GM12878 (cell line): ENCODE measurements around the gene CNTNAP5. TPM values are rescaled to one million over a fixed set of nuclear protein-coding genes. Genes with fewer than 3 reads are reported as not detected.

Source experiments
- ATAC-seq: fragments of 200-7000 bp; cut with Tn5 transposase; 3 replicates; pipeline ENCODE4 v1.9.1; 2020; ENCODE audit warnings: mild to moderate bottlenecking, moderate library complexity
- BruUV-seq: library from RNA; stranded (reverse); fragments of 400-500 nt; replicated peaks from 2 replicates; lab custom pipeline; 2021; lab: Mats Ljungman, UMichigan
- CTCF ChIA-PET: fragments of 300-600 bp; sonication (Branson Sonifier 250); formaldehyde crosslinking; extraction: SDS; loops from one replicate; lab custom pipeline; 2021; ENCODE audit warnings: inconsistent platforms; lab: Yijun Ruan, JAX
- POLR2A ChIA-PET: fragments of 350-600 bp; formaldehyde crosslinking; extraction: SDS; loops from one replicate; lab custom pipeline; 2021; ENCODE audit warnings: inconsistent platforms; lab: Charles Lee
- RAD21 ChIA-PET: fragments of 300-600 bp; sonication (Branson Sonifier 250); formaldehyde crosslinking; loops from one replicate; lab custom pipeline; 2023; ENCODE audit warnings: antibody characterized with exemption; ENCODE audit not compliant: unreplicated experiment; lab: Charles Lee
- SMC1A ChIA-PET: fragments of 300-600 bp; sonication (Branson Sonifier 250); formaldehyde crosslinking; loops from one replicate; lab custom pipeline; 2023; ENCODE audit not compliant: unreplicated experiment, uncharacterized antibody; lab: Charles Lee
- DNase-seq: peaks from one replicate; pipeline ENCODE4 v3.0.0-alpha.2; 2011; ENCODE audit warnings: low read depth, low spot score
- FAIRE-seq: peaks from 3 replicates; lab custom pipeline; 2011; peaks lifted over from hg19 to GRCh38; lab: Jason Lieb, UNC
- H2AFZ ChIP-seq: 2 replicates; pipeline ENCODE4 v1.6.0; 2011; ENCODE audit warnings: low read depth, low read length, control low read depth; ENCODE audit not compliant: control insufficient read depth
- H3K27ac ChIP-seq: 2 replicates; pipeline ENCODE4 v1.5.1; 2011; ENCODE audit warnings: control low read depth; ENCODE audit not compliant: control insufficient read depth, insufficient read depth
- H3K27me3 ChIP-seq, 2 experiments: replicated peaks in 1 of 2; 2 replicates each; pipeline versions ENCODE4 v1.6.0 to v1.6.1; 2011; ENCODE audit warnings: low read length in 1 of 2; ENCODE audit not compliant: control insufficient read depth in 2 of 2, insufficient read depth in 2 of 2
- H3K36me3 ChIP-seq, 2 experiments: 2 replicates each; pipeline ENCODE4 v1.5.1; 2011; ENCODE audit warnings: low read length in 1 of 2; ENCODE audit not compliant: control insufficient read depth in 2 of 2, insufficient read depth in 2 of 2
- H3K4me1 ChIP-seq: 2 replicates; pipeline ENCODE4 v1.6.1; 2011; ENCODE audit warnings: mild to moderate bottlenecking, low read length, moderate library complexity, mixed read lengths; ENCODE audit not compliant: control insufficient read depth, insufficient read depth
- H3K4me2 ChIP-seq: 2 replicates; pipeline ENCODE4 v1.6.0; 2011; ENCODE audit warnings: control low read depth; ENCODE audit not compliant: control insufficient read depth, insufficient read depth
- H3K4me3 ChIP-seq: fragments of 200-600 bp; sonication (generic); 2 replicates; pipeline ENCODE4 v1.5.1; 2016
- H3K79me2 ChIP-seq: 2 replicates; pipeline ENCODE4 v1.6.0; 2011; ENCODE audit warnings: low read length; ENCODE audit not compliant: control insufficient read depth, insufficient read depth
- H3K9ac ChIP-seq: 2 replicates; pipeline ENCODE4 v1.8.0; 2011; ENCODE audit warnings: low read length, control low read depth, mixed read lengths; ENCODE audit not compliant: control insufficient read depth, insufficient read depth
- H3K9me3 ChIP-seq: replicated peaks from 3 replicates; pipeline ENCODE4 v1.5.1; 2011; ENCODE audit warnings: mild to moderate bottlenecking, low read length; ENCODE audit not compliant: control insufficient read depth, insufficient read depth
- H4K20me1 ChIP-seq: 2 replicates; pipeline ENCODE4 v1.6.0; 2011; ENCODE audit not compliant: control insufficient read depth, insufficient read depth
- ASH2L ChIP-seq: fragments of 300-600, 200-600 bp; sonication (generic); IDR thresholded peaks from 2 replicates; pipeline ENCODE4 v1.6.1; 2017; ENCODE audit warnings: low read depth, mild to moderate bottlenecking, borderline replicate concordance
- BRCA1 ChIP-seq: IDR thresholded peaks from 2 replicates; pipeline ENCODE4 v1.6.1; 2011; ENCODE audit warnings: low read depth, low read length, improper control_type of control experiment
- CHD1 ChIP-seq: IDR thresholded peaks from 2 replicates; pipeline ENCODE4 v1.6.1; 2012; ENCODE audit warnings: low read depth, low read length, improper control_type of control experiment
- EZH2 ChIP-seq: IDR thresholded peaks from 2 replicates; pipeline ENCODE4 v1.6.1; 2012; ENCODE audit warnings: low read depth, mild to moderate bottlenecking, control low read depth, inconsistent platforms, low read length, borderline replicate concordance; ENCODE audit not compliant: control insufficient read depth
- FOXM1 ChIP-seq: IDR thresholded peaks from 2 replicates; pipeline ENCODE4 v1.6.1; 2012; ENCODE audit warnings: low read depth, mild to moderate bottlenecking, inconsistent platforms, low read length, moderate library complexity
- KDM1A ChIP-seq: fragments of 200-600 bp; sonication (generic); IDR thresholded peaks from 2 replicates; pipeline ENCODE4 v1.6.1; 2016; ENCODE audit warnings: borderline replicate concordance
- LARP7 ChIP-seq: fragments of 450-650 bp; IDR thresholded peaks from 2 replicates; pipeline ENCODE4 v1.6.1; 2017; ENCODE audit warnings: mild to moderate bottlenecking
- MEF2B ChIP-seq: fragments of 450-650 bp; IDR thresholded peaks from 2 replicates; pipeline ENCODE4 v1.6.1; 2018; ENCODE audit warnings: mild to moderate bottlenecking, moderate library complexity; ENCODE audit not compliant: partially characterized antibody, poor library complexity, severe bottlenecking
- RB1 ChIP-seq: fragments of 450-650 bp; formaldehyde crosslinking; IDR thresholded peaks from 2 replicates; pipeline ENCODE4 v1.6.1; 2017; ENCODE audit warnings: mild to moderate bottlenecking, borderline replicate concordance
- SUPT20H ChIP-seq: IDR thresholded peaks from 2 replicates; pipeline ENCODE4 v1.6.1; 2011; ENCODE audit warnings: low read depth, mild to moderate bottlenecking, low read length, moderate library complexity, borderline replicate concordance; ENCODE audit not compliant: control insufficient read depth
- WRNIP1 ChIP-seq: IDR thresholded peaks from 2 replicates; pipeline ENCODE4 v1.6.1; 2011; ENCODE audit warnings: low read depth, low read length, improper control_type of control experiment, borderline replicate concordance
- WGBS: methylation state at CpG from one replicate; pipeline ENCODE4 v1.1.6; 2016; ENCODE audit warnings: low lambda C conversion rate; ENCODE audit not compliant: insufficient replicate concordance, insufficient coverage; ENCODE audit errors: missing lambda C conversion rate; 5-methylcytosine and 5-hydroxymethylcytosine counted together
- in situ Hi-C: fragments of 300-500 bp; cut with MboI; formaldehyde crosslinking; loops from 9 replicates; pipeline ENCODE4 v1.14.3; 2018; ENCODE audit warnings: mixed read lengths
- intact Hi-C: fragments of 100-400 bp; cut with micrococcal nuclease; formaldehyde crosslinking; loops from one replicate; pipeline ENCODE4 v1.14.2; 2022; ENCODE audit not compliant: unreplicated experiment
- polyA plus RNA-seq, 11 experiments: library from polyadenylated mRNA; depleted of rRNA in 4 of 11; unstranded in 6 of 11; stranded (reverse) in 5 of 11; fragments of >200 nt; fragmentation: Nextera tagmentation in 4 of 11; fragmentation: Illumina TruSeq in 1 of 11; extraction: Ambion mirVana in 4 of 11; extraction: Trizol in 1 of 11; gene quantifications; 1 replicate in 1 of 11; 2 replicates in 10 of 11; pipeline versions ENCODE4 v1.2.1 to v1.2.3, GENCODE V29; 2011 to 2016; ENCODE audit warnings: inconsistent platforms in 2 of 11, missing spikeins in 2 of 11, low read depth in 1 of 11
- total RNA-seq, 4 experiments: library from RNA; depleted of rRNA in 3 of 4; stranded (reverse); fragments of >200 nt in 3 of 4; fragmentation: Illumina TruSeq in 1 of 4; extraction: Trizol in 1 of 4; gene quantifications; 2 replicates each; pipeline versions ENCODE4 v1.2.1 to v1.2.3, GENCODE V29; 2013 to 2021
- TF ChIP-seq, protein P1 (sequence below): fragments of 450-650 bp; IDR thresholded peaks from 2 replicates; pipeline ENCODE4 v1.6.1; 2017; ENCODE audit warnings: borderline replicate concordance
- TF ChIP-seq, protein P2 (sequence below): fragments of 450-650 bp; formaldehyde crosslinking; IDR thresholded peaks from 2 replicates; pipeline ENCODE4 v1.4.0; 2022; ENCODE audit warnings: mild to moderate bottlenecking, moderate library complexity

The CNTNAP5 gene
- total and polyA plus RNA-seq, 10 of the 15 experiments (the other 5 are each of a cell fraction or from before 2014, with no cell fraction given), result not detected

DNA sequence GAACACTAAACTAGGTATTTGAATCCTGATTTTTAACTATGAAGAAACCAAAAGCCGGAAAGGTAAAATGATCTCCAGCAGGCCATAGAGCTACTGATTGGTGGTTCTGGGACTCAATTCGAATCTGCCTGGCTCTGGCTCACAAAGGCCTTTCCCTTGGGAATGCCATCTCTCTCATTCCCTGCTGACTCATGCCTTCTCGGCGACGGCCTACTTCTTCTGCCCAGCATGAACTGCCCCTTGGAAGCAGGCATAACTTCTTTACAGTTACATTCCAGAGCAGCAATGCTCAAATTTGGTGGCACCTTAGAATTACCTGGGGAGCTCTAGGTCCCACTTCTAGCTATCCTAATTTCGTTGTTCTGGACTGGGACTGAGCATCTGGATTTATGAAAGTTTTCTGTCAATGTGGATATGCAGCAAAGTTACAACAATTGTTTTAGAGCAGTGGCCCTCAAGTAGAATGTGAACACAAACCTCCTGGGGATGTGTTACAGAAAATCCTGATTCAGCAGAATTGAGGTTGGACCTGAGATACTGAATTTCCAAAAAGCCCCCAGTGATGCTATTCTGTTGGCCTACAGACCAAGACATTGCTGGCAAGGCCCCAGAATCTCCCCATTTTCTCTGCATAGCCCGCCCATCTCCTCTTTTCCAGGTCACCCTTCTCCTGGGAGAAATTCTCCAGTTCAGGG lies 261.1 kb downstream of the CNTNAP5 start:
- no peak for TF ChIP-seq FOXM1
- TF ChIP-seq BRCA1, result no peak
- TF ChIP-seq CHD1, result no peak
- no peak for TF ChIP-seq KDM1A
- no peak for TF ChIP-seq EZH2
- H3K27ac ChIP-seq, result no peak overlapping the region
- no TSS peak for BruUV-seq
- no peak overlapping the region for H3K4me2 ChIP-seq
- H3K36me3 ChIP-seq, result no peaks in the 10 kb centered on the region
- ATAC-seq (no peak), FAIRE-seq (no peak), DNase-seq (no peak)
- no peak overlapping the region for H3K4me3 ChIP-seq
- no peaks in the 10 kb centered on the region for H3K9me3 ChIP-seq
- no peaks in the 10 kb centered on the region for H4K20me1 ChIP-seq
- H3K4me1 ChIP-seq, result no peaks in the 10 kb centered on the region
- no peak overlapping the region for H3K9ac ChIP-seq
- in situ Hi-C loops (no loop called here), intact Hi-C loops (no loop called here)
- no peaks in the 10 kb centered on the region for H3K79me2 ChIP-seq
- ChIA-PET RAD21 (no interaction called here), SMC1A (no interaction called here), CTCF (no interaction called here), POLR2A (no interaction called here)
- no peak overlapping the region for H2AFZ ChIP-seq
- no peaks in the 10 kb centered on the region for H3K27me3 ChIP-seq
- 35% methylated on average over 7 of the region's 7 CpGs for WGBS

DNA sequence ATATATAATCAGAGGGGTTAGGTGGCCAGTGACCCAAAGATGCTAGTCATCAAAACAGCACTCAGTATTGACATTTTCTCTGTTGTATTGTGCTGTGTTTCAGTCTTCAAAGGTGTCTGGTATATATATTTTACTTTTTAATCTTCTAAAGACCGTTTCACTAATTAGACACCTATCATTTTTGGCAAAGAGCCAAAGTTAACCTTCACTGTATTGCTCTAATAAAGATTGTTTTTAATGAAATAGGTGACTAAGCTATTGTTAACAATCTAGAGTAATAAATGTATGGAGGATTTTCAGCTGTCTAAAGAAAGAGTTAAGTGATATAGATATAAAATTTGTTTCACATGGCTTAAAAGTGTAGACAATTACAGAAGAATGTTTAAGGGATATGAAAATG lies 264.0 kb downstream of the CNTNAP5 start:
- CTCF ChIA-PET, result no interaction called here
- no peak for DNase-seq
- POLR2A ChIA-PET, result no interaction called here
- no peak overlapping the region for H3K4me3 ChIP-seq
- SMC1A ChIA-PET, result no interaction called here
- ATAC-seq, result no peak
- no peaks in the 10 kb centered on the region for H3K79me2 ChIP-seq
- RAD21 ChIA-PET, result no interaction called here
- no peak overlapping the region for H2AFZ ChIP-seq
- H3K9ac ChIP-seq, result no peak overlapping the region
- in situ Hi-C loops (no loop called here), intact Hi-C loops (no loop called here)
- H3K4me2 ChIP-seq, result no peak overlapping the region
- no peaks in the 10 kb centered on the region for H3K9me3 ChIP-seq
- no peak for FAIRE-seq
- WGBS, result 0% methylated on average over 1 of the region's 1 CpG
- no TSS peak for BruUV-seq
- H3K36me3 ChIP-seq, result no peaks in the 10 kb centered on the region
- H3K4me1 ChIP-seq, result no peaks in the 10 kb centered on the region
- H3K27ac ChIP-seq, result no peak overlapping the region
- no peaks in the 10 kb centered on the region for H4K20me1 ChIP-seq
- H3K27me3 ChIP-seq, result no peaks in the 10 kb centered on the region
- no peak for TF ChIP-seq LARP7
- no peak for TF ChIP-seq MEF2B
- TF ChIP-seq BRCA1, result no peak
- TF ChIP-seq SUPT20H, result no peak
- TF ChIP-seq WRNIP1, result no peak
- TF ChIP-seq CHD1, result no peak
- TF ChIP-seq, protein P1, sequence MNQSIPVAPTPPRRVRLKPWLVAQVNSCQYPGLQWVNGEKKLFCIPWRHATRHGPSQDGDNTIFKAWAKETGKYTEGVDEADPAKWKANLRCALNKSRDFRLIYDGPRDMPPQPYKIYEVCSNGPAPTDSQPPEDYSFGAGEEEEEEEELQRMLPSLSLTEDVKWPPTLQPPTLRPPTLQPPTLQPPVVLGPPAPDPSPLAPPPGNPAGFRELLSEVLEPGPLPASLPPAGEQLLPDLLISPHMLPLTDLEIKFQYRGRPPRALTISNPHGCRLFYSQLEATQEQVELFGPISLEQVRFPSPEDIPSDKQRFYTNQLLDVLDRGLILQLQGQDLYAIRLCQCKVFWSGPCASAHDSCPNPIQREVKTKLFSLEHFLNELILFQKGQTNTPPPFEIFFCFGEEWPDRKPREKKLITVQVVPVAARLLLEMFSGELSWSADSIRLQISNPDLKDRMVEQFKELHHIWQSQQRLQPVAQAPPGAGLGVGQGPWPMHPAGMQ, result no peak
- no peak for TF ChIP-seq ASH2L
- TF ChIP-seq RB1, result no peak
- TF ChIP-seq, protein P2, sequence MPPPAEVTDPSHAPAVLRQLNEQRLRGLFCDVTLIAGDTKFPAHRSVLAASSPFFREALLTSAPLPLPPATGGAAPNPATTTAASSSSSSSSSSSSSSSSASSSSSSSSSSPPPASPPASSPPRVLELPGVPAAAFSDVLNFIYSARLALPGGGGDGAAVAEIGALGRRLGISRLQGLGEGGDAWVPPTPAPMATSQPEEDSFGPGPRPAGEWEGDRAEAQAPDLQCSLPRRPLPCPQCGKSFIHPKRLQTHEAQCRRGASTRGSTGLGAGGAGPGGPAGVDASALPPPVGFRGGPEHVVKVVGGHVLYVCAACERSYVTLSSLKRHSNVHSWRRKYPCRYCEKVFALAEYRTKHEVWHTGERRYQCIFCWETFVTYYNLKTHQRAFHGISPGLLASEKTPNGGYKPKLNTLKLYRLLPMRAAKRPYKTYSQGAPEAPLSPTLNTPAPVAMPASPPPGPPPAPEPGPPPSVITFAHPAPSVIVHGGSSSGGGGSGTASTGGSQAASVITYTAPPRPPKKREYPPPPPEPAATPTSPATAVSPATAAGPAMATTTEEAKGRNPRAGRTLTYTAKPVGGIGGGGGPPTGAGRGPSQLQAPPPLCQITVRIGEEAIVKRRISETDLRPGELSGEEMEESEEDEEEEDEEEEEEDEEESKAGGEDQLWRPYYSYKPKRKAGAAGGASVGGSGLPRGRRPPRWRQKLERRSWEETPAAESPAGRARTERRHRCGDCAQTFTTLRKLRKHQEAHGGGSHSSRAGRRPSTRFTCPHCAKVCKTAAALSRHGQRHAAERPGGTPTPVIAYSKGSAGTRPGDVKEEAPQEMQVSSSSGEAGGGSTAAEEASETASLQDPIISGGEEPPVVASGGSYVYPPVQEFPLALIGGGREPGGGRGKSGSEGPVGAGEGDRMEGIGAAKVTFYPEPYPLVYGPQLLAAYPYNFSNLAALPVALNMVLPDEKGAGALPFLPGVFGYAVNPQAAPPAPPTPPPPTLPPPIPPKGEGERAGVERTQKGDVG (CRISPR knock-in tag), result no peak
